ENCODE data around the gene GCK. TPM values are rescaled to one million over a fixed set of nuclear protein-coding genes. Genes with fewer than 3 reads are reported as not detected.

GCK gene
- total RNA-seq, 2 experiments from 2014 or later: 0.53 to 1.3 TPM

DNA sequence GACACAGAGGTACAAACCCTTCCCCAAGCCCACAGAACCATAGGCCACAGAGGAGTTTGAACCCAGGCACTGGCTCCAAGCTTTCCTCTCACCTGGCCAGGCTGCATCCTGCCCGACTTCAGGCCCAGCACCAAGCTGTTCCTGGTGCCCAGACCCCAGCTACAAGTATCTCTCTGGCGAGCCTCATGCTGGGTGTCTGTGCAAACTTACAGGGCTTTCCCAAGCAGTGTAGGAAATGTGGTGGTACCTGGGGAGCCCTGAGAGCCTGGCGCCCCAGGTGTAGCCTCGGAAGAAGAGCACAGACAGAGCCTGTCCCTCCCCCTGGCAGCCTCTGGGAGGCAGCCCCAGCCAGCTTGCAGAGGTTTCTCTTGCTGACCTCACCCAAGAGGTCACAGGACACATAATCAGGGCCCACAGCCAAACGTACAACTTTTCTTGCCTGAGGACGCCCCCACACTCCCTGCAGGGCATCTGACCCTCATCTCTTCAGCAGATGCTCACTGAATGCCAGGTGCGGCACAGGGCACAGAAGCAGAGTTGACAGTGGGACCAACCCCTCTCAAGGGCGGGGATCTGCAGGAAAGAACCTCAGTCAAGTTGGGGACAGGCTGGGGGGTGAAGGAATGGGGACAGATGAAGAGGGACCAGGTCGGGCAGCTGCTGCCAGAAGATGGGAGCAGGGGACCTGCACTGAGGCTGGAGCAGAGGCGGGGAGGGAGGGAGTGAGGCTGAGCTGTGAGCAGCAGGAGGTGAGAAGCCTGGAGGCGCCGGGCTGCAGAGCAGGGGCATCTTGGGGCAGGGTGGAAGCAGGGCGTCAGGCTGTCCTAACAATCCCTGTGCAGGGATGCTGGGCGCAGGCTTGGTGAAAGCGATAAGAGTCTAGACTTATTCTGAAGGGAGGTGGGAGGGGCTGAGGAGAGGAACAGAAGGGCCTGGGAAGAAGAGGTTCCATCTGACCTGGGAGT, 31.8 kb downstream of the GCK start:
- POLR2A ChIA-PET: interaction anchor here (0.7 kb wide), 1 partner anchor 11 kb away, joined by 5 read pairs; no protein-coding TSS in a partner anchor
- H3K9me3 Mint-ChIP-seq (ENCODE audit: low read depth): no peaks in the 10 kb centered on the region
- no peaks in the 10 kb centered on the region for H3K36me3 Mint-ChIP-seq (ENCODE audit: low read depth)
- ATAC-seq (no peak), DNase-seq (no peak)
- no peaks in the 10 kb centered on the region for H3K4me1 Mint-ChIP-seq
- H3K27ac Mint-ChIP-seq: no peak overlapping the region
- no peak overlapping the region for H3K4me3 Mint-ChIP-seq
- intact Hi-C loops (cut with DNase I, micrococcal nuclease): no loop called here
- H3K27me3 Mint-ChIP-seq: no peaks in the 10 kb centered on the region
- CTCF ChIA-PET: no interaction called here

- Mint-ChIP-seq H3K36me3 (ENCODE audit: low read depth) (no peaks in the 10 kb centered on the region), H3K27me3 (no peaks in the 10 kb centered on the region), H3K4me1 (no peaks in the 10 kb centered on the region), H3K9me3 (ENCODE audit: low read depth) (no peaks in the 10 kb centered on the region), H3K4me3 (no peak overlapping the region), H3K27ac (no peak overlapping the region)
- CTCF ChIA-PET: no interaction called here
- POLR2A ChIA-PET: no interaction called here
- intact Hi-C loops (cut with DNase I, micrococcal nuclease): no loop called here
- DNase-seq (no peak), ATAC-seq (no peak)
Observed at GRCh38 chr7:44156453-44157010, 32.7 kb downstream of the GCK start.

DNA sequence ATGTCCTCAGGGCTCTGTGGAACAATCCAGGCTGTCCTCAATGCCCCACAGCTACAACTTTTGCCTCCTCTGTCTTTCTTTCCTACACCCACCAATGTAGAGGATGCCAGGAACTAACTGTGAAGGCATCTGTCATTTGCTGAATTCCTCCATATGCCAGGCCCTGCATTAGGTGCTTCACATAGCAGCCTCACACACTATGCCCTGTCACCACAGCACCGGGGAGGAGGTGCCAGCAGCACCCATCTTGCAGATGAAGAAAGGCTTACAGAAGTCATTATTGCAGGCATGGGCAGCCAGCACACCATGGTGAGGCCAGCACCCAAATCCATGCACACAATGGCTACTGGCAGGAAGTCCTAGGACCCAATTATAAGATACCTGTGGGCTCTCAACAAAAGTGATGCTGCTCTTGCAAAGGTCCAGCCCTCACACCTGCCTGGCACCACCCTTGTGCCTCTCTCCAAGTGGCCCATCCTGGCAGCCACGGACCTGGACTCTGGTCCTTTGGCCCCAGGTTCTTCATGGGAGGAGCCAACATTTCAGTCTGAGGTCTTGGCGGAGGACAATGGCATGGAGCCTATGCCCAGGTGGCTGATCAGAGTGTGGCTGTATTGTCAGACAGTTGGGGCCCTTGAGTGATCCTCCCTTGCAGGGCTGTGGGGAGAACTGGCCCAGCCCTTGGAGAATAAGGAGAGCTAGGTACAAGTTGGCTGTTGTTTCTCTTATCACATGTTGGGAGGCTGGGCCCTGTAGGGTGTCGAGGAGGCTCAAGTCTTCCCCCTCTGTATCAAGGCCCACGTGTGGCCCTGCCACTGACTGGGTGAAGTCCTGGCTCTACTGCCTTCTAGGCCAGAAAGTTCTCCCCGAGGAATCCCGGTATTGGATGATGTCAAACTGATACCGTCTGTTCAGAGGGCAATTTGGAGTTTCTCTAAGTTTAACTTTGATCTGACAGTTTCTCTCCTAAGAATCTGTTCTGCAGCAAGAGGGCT, 33.8 kb downstream of the GCK start:
- Mint-ChIP-seq H3K9me3 (ENCODE audit: low read depth) (no peaks in the 10 kb centered on the region), H3K4me1 (no peaks in the 10 kb centered on the region), H3K4me3 (no peak overlapping the region), H3K27me3 (no peaks in the 10 kb centered on the region), H3K27ac (no peak overlapping the region), H3K36me3 (ENCODE audit: low read depth) (no peaks in the 10 kb centered on the region)
- intact Hi-C loops (cut with DNase I, micrococcal nuclease): no loop called here
- ChIA-PET CTCF (no interaction called here), POLR2A (no interaction called here)
- DNase-seq (no peak), ATAC-seq (no peak)

DNA sequence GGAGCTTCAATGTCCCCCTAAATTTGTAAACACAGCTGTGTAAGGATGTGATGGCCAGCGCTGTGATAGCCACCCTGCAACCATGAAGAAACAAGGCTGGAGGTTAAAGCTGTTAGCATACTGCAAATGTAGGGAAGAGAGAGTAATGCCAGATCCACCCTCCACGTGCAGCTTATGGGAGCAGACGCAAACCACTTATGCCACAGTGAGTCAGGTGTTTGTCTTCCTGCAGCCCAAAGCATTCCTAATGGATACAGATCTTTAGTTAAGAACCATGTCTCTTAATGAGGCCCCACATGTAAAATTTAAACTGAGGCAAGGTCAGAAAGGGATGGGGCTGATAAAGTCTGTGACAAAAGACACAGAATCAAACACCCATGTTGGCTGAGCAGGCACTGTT, 34.5 kb downstream of the GCK start:
- no peak for DNase-seq
- H3K27me3 Mint-ChIP-seq: no peaks in the 10 kb centered on the region
- H3K4me1 Mint-ChIP-seq: no peaks in the 10 kb centered on the region
- no peaks in the 10 kb centered on the region for H3K9me3 Mint-ChIP-seq (ENCODE audit: low read depth)
- H3K4me3 Mint-ChIP-seq: no peak overlapping the region
- no peak for ATAC-seq
- intact Hi-C loops (cut with DNase I, micrococcal nuclease): no loop called here
- ChIA-PET POLR2A (no interaction called here), CTCF (no interaction called here)
- no peaks in the 10 kb centered on the region for H3K36me3 Mint-ChIP-seq (ENCODE audit: low read depth)
- no peak overlapping the region for H3K27ac Mint-ChIP-seq

GRCh38 chr7:44153948-44154335, 35.3 kb downstream of the GCK start:
- DNase-seq: no peak
- no peaks in the 10 kb centered on the region for H3K4me1 Mint-ChIP-seq
- POLR2A ChIA-PET: no interaction called here
- intact Hi-C loops (cut with DNase I, micrococcal nuclease): no loop called here
- no peaks in the 10 kb centered on the region for H3K27me3 Mint-ChIP-seq
- H3K36me3 Mint-ChIP-seq (ENCODE audit: low read depth): no peaks in the 10 kb centered on the region
- no peak overlapping the region for H3K4me3 Mint-ChIP-seq
- no peaks in the 10 kb centered on the region for H3K9me3 Mint-ChIP-seq (ENCODE audit: low read depth)
- H3K27ac Mint-ChIP-seq: no peak overlapping the region
- CTCF ChIA-PET: no interaction called here
- no peak for ATAC-seq

DNA sequence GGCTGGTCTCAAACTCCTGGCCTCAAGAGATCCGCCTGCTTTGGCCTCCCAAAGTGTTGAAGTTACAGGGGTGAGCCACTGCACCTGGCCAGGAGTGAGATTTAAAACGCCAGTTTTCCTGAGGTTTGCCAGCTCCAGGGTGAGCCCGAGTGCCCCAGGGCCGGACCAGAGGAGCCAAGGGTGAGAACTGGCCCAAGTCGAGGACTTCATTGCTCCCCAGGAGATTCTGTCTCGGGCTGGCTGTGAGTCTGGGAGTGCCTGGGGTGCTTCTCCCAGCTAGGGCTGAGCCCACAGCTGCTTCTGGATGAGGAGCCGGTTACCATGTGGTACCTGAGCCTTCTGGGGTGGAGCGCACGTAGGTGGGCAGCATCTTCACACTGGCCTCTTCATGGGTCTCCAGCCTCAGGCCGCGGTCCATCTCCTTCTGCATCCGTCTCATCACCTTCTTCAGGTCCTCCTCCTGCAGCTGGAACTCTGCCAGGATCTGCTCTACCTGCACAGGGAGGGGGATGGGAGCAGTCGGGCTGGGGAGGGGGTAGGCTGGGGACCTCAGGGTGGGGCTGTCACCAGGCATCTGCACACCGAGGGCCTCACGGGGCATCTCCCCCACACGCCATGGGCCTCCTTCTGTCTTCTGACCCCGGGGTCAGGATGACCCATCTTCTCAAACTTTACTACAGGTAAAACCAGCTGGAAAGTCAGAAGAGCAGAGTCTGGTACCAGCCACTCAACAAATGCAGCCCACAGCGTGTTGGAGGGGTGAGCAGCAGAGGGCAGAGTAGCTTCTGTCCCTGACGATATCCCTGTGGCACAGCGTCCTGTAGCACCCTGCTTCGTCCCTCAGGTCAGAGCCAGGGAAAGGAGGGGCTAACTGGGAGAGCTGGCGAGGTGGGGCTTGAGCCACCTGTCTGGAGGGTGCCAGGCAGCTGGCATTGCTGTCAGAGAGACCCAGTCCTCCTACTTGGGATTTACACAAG, 36.0 kb downstream of the GCK start:
- ATAC-seq: no peak
- Mint-ChIP-seq H3K9me3 (ENCODE audit: low read depth) (no peaks in the 10 kb centered on the region), H3K27ac (no peak overlapping the region), H3K27me3 (no peaks in the 10 kb centered on the region), H3K4me3 (no peak overlapping the region), H3K4me1 (no peaks in the 10 kb centered on the region), H3K36me3 (ENCODE audit: low read depth) (no peaks in the 10 kb centered on the region)
- POLR2A ChIA-PET: no interaction called here
- no peak for DNase-seq
- CTCF ChIA-PET: no interaction called here
- intact Hi-C loops (cut with DNase I, micrococcal nuclease): no loop called here

DNA sequence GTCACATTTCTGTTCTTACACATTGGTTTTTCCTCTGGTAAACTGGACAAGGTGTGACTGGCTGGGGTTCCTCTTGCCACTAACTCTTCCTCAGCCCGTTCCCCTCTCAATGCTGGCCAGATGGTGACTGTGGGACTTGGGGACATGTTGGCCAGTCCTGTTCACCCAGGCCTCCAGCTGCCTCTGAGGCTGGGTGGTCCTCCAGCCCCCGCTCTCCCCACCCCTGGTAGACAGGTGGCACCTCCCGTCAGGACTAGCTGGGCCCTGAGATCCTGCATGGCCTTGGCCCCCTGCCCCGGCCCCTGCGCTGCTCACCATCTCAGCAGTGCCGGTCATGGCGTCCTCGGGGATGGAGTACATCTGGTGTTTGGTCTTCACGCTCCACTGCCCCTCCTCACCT, 37.3 kb downstream of the GCK start:
- Mint-ChIP-seq H3K27ac (no peak overlapping the region), H3K36me3 (ENCODE audit: low read depth) (no peaks in the 10 kb centered on the region), H3K27me3 (no peaks in the 10 kb centered on the region), H3K4me1 (no peaks in the 10 kb centered on the region), H3K9me3 (ENCODE audit: low read depth) (no peaks in the 10 kb centered on the region), H3K4me3 (no peak overlapping the region)
- CTCF ChIA-PET: no interaction called here
- POLR2A ChIA-PET: no interaction called here
- ATAC-seq (no peak), DNase-seq (no peak)
- intact Hi-C loops (cut with DNase I, micrococcal nuclease): no loop called here

- ATAC-seq (no peak), DNase-seq (no peak)
- Mint-ChIP-seq H3K4me3 (no peak overlapping the region), H3K4me1 (no peaks in the 10 kb centered on the region), H3K27ac (no peak overlapping the region), H3K9me3 (ENCODE audit: low read depth) (no peaks in the 10 kb centered on the region), H3K27me3 (no peaks in the 10 kb centered on the region), H3K36me3 (ENCODE audit: low read depth) (no peaks in the 10 kb centered on the region)
- ChIA-PET CTCF (no interaction called here), POLR2A (no interaction called here)
- intact Hi-C loops (cut with DNase I, micrococcal nuclease): no loop called here
Observed at GRCh38 chr7:44150966-44151941, 38.0 kb downstream of the GCK start.

DNA sequence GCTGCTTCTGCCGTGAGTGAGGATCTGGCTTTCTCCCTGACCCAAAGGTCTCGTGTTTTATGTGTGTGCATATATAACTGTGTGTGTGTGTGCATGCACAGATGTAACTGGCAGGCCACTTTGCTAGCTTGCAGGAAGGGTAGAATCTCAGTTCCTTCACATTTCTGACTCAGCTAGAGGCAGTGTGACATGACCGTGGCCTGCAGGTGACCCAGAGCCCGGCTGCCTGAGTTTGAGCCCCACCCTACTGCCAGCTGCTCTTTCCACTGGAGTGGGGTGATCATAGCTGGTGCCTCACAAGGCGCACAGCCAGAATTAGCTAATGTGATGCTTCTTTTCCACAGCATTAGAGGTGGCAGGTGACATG, 38.8 kb downstream of the GCK start:
- H3K4me3 Mint-ChIP-seq: no peak overlapping the region
- ATAC-seq: no peak
- ChIA-PET POLR2A (no interaction called here), CTCF (interaction anchor here (1.2 kb wide), 1 partner anchor 46 kb away, joined by 3 read pairs; no protein-coding TSS in a partner anchor)
- no peaks in the 10 kb centered on the region for H3K27me3 Mint-ChIP-seq
- H3K4me1 Mint-ChIP-seq: peaks cover 1% of the 10 kb centered on the region
- no peak overlapping the region for H3K27ac Mint-ChIP-seq
- intact Hi-C loops (cut with DNase I, micrococcal nuclease): no loop called here
- H3K36me3 Mint-ChIP-seq (ENCODE audit: low read depth): no peaks in the 10 kb centered on the region
- DNase-seq: no peak
- no peaks in the 10 kb centered on the region for H3K9me3 Mint-ChIP-seq (ENCODE audit: low read depth)
